Progenitor cell of endocrine pancreas (in vitro differentiated cells): Measurements from ENCODE around the gene KCNN4. TPM values are rescaled to one million over a fixed set of nuclear protein-coding genes. Genes with fewer than 3 reads are reported as not detected.
A peak's percentile ranks its signal among the peaks of the same experiment; 100 is the strongest.
"Not testable (repeated sequence)": the region's sequence is repeated elsewhere in the genome, so short reads cannot be mapped to it uniquely, and the experiment has no call there.

Experiments
- DNase-seq: peaks from one replicate; pipeline ENCODE4 v3.0.0; 2021; ENCODE audit warnings: low spot score; ENCODE audit not compliant: unreplicated experiment
- H3K27ac Mint-ChIP-seq: 2 replicates; pipeline ENCODE4 v1.8.0; 2021; ENCODE audit warnings: mild to moderate bottlenecking, moderate library complexity, mixed read lengths
- H3K27me3 Mint-ChIP-seq: 2 replicates; pipeline ENCODE4 v1.8.0; 2021; ENCODE audit warnings: mixed read lengths
- H3K36me3 Mint-ChIP-seq: 2 replicates; pipeline ENCODE4 v1.8.0; 2022; ENCODE audit warnings: mixed read lengths; ENCODE audit not compliant: insufficient read depth
- H3K4me1 Mint-ChIP-seq: 2 replicates; pipeline ENCODE4 v1.8.0; 2021; ENCODE audit warnings: low read depth, mixed read lengths
- H3K4me3 Mint-ChIP-seq: 2 replicates; pipeline ENCODE4 v1.8.0; 2021; ENCODE audit warnings: low read depth, mild to moderate bottlenecking, moderate library complexity, mixed read lengths
- H3K9me3 Mint-ChIP-seq: 2 replicates; pipeline ENCODE4 v1.8.0; 2021; ENCODE audit warnings: low read depth, mixed read lengths
- long read RNA-seq: library from polyadenylated mRNA; unstranded; transcript quantifications from one replicate; pipeline ENCODE4 v2.0.0, GENCODE V29; 2020
- total RNA-seq: library from RNA; stranded (reverse); gene quantifications from 2 replicates; pipeline ENCODE4 v1.2.1, GENCODE V29; 2021
- TF ChIP-seq, protein P1 (sequence below): fragments of 200-600 bp; sonication (generic); IDR thresholded peaks from one replicate; pipeline ENCODE4 v1.5.0; 2021; ENCODE audit warnings: antibody characterized with exemption, mild to moderate bottlenecking; ENCODE audit not compliant: unreplicated experiment

KCNN4 gene
- 0.31 and 0.34 TPM in 2 replicates for total RNA-seq
- long read RNA-seq = 0 reads

DNA sequence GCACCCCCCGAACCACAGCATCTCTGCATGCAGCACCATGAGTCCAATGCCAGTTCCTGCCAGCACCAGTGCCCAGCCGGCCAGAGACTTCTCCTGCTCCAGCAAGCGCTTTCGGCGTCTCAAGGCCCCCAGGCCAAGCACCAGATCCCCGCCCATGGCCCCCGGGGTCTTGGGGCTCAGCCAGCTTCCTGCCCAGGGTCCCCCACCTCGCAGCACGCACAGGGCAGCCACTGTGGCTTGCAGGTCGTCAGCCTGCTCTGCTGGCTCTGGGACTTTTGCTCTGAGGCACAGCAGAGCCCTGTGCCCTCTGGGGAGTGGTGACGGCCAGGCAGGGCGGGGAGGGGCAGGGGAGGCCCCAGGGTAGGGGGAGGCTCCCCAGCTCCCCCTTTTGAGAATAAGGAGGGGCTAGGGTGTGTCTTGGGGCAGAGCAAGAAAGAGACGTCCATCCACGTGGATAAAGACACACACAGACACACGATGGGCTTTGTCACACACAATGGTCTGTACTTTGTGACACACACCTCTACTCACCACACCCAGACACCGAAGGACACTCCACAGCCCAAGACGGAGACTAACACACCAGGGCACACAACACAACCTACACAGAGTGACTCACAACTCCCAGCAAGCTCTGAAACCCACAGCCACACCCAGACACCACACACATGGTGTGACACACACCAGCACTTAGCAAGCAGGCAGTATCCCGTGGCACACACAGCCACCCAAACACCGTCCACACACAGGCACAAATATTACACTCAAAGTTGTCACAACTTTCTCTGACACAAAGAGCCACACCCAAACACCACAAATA lies at the start of gene KCNN4:
TSS of gene KCNN4 (minus strand) at position 268 of the 820 bp plus-strand sequence. CDS start at position 156, 112 bp downstream.
- H3K36me3 Mint-ChIP-seq = no peaks in the 10 kb centered on the region
- peaks cover 60% of the 10 kb centered on the region for H3K27me3 Mint-ChIP-seq
- no peaks in the 10 kb centered on the region for H3K9me3 Mint-ChIP-seq
- H3K4me3 Mint-ChIP-seq = no peak within 1 kb of the TSS
- no peak for DNase-seq
- H3K4me1 Mint-ChIP-seq = peaks cover 11% of the 10 kb centered on the region
- no peak within 1 kb of the TSS for H3K27ac Mint-ChIP-seq
- TF ChIP-seq, protein P1, sequence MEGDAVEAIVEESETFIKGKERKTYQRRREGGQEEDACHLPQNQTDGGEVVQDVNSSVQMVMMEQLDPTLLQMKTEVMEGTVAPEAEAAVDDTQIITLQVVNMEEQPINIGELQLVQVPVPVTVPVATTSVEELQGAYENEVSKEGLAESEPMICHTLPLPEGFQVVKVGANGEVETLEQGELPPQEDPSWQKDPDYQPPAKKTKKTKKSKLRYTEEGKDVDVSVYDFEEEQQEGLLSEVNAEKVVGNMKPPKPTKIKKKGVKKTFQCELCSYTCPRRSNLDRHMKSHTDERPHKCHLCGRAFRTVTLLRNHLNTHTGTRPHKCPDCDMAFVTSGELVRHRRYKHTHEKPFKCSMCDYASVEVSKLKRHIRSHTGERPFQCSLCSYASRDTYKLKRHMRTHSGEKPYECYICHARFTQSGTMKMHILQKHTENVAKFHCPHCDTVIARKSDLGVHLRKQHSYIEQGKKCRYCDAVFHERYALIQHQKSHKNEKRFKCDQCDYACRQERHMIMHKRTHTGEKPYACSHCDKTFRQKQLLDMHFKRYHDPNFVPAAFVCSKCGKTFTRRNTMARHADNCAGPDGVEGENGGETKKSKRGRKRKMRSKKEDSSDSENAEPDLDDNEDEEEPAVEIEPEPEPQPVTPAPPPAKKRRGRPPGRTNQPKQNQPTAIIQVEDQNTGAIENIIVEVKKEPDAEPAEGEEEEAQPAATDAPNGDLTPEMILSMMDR = no peak

DNA sequence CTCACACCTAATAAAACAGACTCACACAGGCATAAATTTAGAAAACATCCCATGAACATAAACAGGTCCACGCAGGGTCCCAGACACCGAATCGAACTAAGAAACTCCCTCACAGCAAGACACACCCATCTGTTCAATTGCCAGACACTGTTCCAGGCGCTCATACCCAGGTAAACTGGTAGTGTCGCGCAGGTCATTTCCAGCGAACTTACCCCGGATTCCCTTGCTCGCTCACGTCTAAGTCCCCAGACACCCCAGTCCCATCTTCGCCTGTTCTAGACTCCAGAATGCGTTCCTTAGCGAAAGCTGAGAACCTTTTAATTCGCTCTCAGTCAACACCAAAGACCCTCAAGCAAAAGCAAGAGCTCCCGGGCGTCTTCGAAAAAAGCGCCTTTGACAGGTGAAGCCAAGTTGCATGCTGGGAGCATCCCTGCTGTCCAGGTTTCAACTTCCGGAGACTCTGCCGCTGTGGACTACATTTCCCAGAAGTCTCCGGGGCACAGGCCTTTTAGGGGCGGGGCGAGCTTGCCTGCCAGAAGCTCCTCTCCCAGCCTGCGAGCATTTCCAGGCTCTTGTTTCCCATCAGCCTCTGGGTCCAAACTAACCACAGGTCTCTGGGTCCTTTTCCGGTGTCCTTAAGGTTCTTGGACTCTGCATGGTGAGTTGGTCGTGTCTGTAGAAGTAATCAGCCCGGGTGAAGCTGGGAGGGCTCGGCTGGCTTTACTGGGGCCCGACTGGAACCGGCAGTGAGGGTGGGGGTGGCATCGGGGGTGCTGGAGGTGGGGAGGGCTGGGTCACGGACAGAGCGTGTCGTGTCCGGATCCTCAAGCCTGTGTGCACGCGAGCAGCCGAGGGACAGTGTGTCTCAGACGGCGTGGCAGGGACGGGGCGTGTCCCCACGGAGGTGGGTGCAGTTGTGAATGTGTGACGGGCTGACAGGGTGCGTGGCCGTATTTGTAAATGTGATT lies 46.3 kb upstream of the KCNN4 start, which contains the start of gene ZNF283:
TSS of gene ZNF283 (plus strand) at position 535 of the 968 bp plus-strand sequence. CDS start 6,184 bp downstream, outside the sequence.
- Mint-ChIP-seq H3K4me1 (peaks cover 7% of the 10 kb centered on the region), H3K9me3 (peaks cover 16% of the 10 kb centered on the region), H3K27me3 (peaks cover 18% of the 10 kb centered on the region), H3K27ac (peak within 1 kb of the TSS; percentile 93), H3K4me3 (peak within 1 kb of the TSS; percentile 96), H3K36me3 (peaks cover 20% of the 10 kb centered on the region)
- TF ChIP-seq, protein P1 = no peak
- peak; percentile 87 for DNase-seq

DNA sequence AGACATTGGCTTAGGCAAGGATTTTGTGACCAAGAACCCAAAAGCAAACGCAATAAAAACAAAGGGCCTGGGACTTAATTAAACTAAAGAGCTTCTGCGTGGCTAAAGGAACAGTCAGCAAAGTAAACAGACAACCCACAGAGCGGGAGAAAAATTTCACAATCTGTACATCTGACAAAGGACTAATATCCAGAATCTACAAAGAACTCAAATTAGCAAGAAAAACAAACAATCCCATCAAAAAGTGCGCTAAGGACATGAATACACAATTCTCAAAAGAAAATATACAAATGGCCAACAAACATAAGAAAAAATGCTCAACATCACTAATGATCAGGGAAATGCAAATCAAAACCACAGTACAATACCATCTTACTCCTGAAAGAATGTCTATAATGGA lies 43.8 kb upstream of the KCNN4 start:
- not testable (repeated sequence) for H3K4me3 Mint-ChIP-seq, H3K27ac Mint-ChIP-seq, H3K36me3 Mint-ChIP-seq, H3K4me1 Mint-ChIP-seq, DNase-seq
- H3K27me3 Mint-ChIP-seq = peaks cover 39% of the 10 kb centered on the region
- H3K9me3 Mint-ChIP-seq = peaks cover 16% of the 10 kb centered on the region

DNA sequence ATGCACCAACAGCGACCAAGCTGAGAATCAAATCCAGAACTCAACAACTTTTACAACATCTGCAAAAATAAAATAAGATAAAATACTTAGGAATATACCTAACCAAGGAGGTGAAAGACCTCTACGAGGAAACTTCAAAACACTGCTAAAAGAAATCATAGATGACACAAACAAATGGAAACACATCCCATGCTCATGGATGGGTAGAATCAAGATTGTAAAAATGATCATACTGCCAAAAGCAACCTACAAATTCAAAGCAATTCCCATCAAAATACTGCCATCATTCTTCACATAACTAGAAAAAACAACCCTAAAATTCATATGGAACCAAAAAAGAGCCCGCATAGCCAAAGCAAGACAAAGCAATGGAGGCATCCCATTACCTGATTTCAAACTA lies 43.1 kb upstream of the KCNN4 start:
- not testable (repeated sequence) for H3K4me1 Mint-ChIP-seq, H3K27ac Mint-ChIP-seq, DNase-seq, H3K36me3 Mint-ChIP-seq, H3K4me3 Mint-ChIP-seq
- peaks cover 16% of the 10 kb centered on the region for H3K9me3 Mint-ChIP-seq
- H3K27me3 Mint-ChIP-seq = peaks cover 45% of the 10 kb centered on the region

DNA sequence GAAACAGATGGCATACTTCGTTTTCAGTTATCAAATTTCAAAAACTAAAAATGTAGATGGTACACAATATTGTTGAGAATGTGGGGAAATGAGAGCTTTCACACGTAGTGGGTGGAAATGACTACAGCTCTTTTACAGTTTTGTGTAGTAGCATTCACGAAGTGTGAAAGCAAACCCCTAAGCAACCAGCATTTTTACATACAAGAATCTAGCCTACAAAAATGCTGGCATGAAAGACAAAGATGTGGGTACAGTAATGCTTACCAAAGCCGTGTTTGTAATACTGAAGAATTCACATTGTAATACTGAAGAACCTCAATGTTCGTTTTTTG lies 40.1 kb upstream of the KCNN4 start:
- no peak for DNase-seq
- H3K4me3 Mint-ChIP-seq = no peak overlapping the region
- no peaks in the 10 kb centered on the region for H3K4me1 Mint-ChIP-seq
- no peak overlapping the region for H3K27ac Mint-ChIP-seq
- H3K9me3 Mint-ChIP-seq = peaks cover 6% of the 10 kb centered on the region
- H3K27me3 Mint-ChIP-seq = peaks cover 57% of the 10 kb centered on the region
- TF ChIP-seq, protein P1 = no peak
- no peaks in the 10 kb centered on the region for H3K36me3 Mint-ChIP-seq
